HG03521 (cell line): ENCODE data around the gene CLGN.

Experiments
- ATAC-seq: cut with Tn5 transposase; IDR thresholded peaks from one replicate; pipeline ENCODE4 v1.9.1; 2021; ENCODE audit warnings: mild to moderate bottlenecking, moderate library complexity; ENCODE audit not compliant: unreplicated experiment

CLGN gene

GRCh38 chr4:140388015-140388414, 39.4 kb downstream of the CLGN start:
- ATAC-seq, result no peak

GRCh38 chr4:140382732-140383131, 44.7 kb downstream of the CLGN start:
- ATAC-seq, result no peak

GRCh38 chr4:140374130-140374477, 53.3 kb downstream of the CLGN start:
- ATAC-seq, result no peak

- peak; percentile 92 for ATAC-seq
These were observed 53.9 kb downstream of the CLGN start, which contains the start of gene SCOC for GRCh38 chr4:140373328-140374129. Gene SCOC, plus strand, starts transcription at chr4:140373646. Its CDS starts 5,525 bp downstream, at chr4:140379171.

GRCh38 chr4:140372751-140373327, 54.6 kb downstream of the CLGN start:
- ATAC-seq, result peak; percentile 52

GRCh38 chr4:140368686-140369085, 58.8 kb downstream of the CLGN start:
- ATAC-seq, result no peak

GRCh38 chr4:140367738-140368137, 59.7 kb downstream of the CLGN start:
- ATAC-seq, result no peak

- no peak for ATAC-seq
These were observed 63.9 kb downstream of the CLGN start for GRCh38 chr4:140363558-140363957.

GRCh38 chr4:140363051-140363450, 64.4 kb downstream of the CLGN start:
- no peak for ATAC-seq

- ATAC-seq, result no peak
These were observed 66.3 kb downstream of the CLGN start for GRCh38 chr4:140361099-140361498.

GRCh38 chr4:140359562-140360427, 67.7 kb downstream of the CLGN start:
- ATAC-seq, result peak; percentile 94

- no peak for ATAC-seq
These were observed 69.2 kb downstream of the CLGN start for GRCh38 chr4:140358281-140358680.

GRCh38 chr4:140357868-140358267, 69.6 kb downstream of the CLGN start:
- no peak for ATAC-seq

GRCh38 chr4:140355288-140355687, 72.2 kb downstream of the CLGN start:
- no peak for ATAC-seq

- no peak for ATAC-seq
These were observed 73.7 kb downstream of the CLGN start for GRCh38 chr4:140353786-140354185.

- ATAC-seq, result no peak
These were observed 76.1 kb downstream of the CLGN start for GRCh38 chr4:140351093-140352075.

GRCh38 chr4:140349816-140350215, 77.6 kb downstream of the CLGN start:
- no peak for ATAC-seq

- ATAC-seq, result no peak
These were observed 81.3 kb downstream of the CLGN start for GRCh38 chr4:140346136-140346535.

- ATAC-seq, result no peak
These were observed 82.8 kb downstream of the CLGN start for GRCh38 chr4:140344621-140345020.

- no peak for ATAC-seq
These were observed 83.3 kb downstream of the CLGN start for GRCh38 chr4:140344101-140344500.
